ENCODE measurements around the gene TBC1D20. TPM values are rescaled to one million over a fixed set of nuclear protein-coding genes. Genes with fewer than 3 reads are reported as not detected.

Gene TBC1D20
- total RNA-seq, 1 donor = 64.8 TPM

DNA sequence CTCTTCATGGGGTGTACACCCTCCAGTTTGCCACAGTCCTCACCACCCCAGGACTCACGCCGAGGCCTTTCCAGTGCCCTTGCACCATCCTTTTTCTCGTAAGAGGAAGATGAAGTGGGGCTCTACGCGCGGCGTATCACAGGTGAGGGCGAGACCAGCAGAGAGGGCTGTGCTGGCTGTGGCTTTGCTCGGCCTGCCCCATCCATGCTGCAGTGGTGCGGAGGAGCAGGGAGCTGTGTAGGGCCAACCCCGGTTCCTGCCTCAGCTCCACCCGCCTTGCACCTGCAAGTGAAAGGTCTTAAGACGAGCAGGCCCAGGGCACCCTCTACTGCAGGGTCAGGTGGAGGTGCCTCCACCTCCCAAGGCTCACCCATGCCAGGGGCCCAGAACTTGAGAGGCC, 30.1 kb downstream of the TBC1D20 start:
- peak; percentile 62 for DNase-seq (ENCODE audit: insufficient read length, low spot score, missing footprints)
- peaks cover 3% of the 10 kb centered on the region for H4K20me1 ChIP-seq (ENCODE audit: insufficient read depth, low read length)
- TF ChIP-seq, protein P1, sequence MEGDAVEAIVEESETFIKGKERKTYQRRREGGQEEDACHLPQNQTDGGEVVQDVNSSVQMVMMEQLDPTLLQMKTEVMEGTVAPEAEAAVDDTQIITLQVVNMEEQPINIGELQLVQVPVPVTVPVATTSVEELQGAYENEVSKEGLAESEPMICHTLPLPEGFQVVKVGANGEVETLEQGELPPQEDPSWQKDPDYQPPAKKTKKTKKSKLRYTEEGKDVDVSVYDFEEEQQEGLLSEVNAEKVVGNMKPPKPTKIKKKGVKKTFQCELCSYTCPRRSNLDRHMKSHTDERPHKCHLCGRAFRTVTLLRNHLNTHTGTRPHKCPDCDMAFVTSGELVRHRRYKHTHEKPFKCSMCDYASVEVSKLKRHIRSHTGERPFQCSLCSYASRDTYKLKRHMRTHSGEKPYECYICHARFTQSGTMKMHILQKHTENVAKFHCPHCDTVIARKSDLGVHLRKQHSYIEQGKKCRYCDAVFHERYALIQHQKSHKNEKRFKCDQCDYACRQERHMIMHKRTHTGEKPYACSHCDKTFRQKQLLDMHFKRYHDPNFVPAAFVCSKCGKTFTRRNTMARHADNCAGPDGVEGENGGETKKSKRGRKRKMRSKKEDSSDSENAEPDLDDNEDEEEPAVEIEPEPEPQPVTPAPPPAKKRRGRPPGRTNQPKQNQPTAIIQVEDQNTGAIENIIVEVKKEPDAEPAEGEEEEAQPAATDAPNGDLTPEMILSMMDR (IDR thresholded peaks at IDR 0.05; ENCODE audit: extremely low read depth, low read depth, low read length) = no peak

DNA sequence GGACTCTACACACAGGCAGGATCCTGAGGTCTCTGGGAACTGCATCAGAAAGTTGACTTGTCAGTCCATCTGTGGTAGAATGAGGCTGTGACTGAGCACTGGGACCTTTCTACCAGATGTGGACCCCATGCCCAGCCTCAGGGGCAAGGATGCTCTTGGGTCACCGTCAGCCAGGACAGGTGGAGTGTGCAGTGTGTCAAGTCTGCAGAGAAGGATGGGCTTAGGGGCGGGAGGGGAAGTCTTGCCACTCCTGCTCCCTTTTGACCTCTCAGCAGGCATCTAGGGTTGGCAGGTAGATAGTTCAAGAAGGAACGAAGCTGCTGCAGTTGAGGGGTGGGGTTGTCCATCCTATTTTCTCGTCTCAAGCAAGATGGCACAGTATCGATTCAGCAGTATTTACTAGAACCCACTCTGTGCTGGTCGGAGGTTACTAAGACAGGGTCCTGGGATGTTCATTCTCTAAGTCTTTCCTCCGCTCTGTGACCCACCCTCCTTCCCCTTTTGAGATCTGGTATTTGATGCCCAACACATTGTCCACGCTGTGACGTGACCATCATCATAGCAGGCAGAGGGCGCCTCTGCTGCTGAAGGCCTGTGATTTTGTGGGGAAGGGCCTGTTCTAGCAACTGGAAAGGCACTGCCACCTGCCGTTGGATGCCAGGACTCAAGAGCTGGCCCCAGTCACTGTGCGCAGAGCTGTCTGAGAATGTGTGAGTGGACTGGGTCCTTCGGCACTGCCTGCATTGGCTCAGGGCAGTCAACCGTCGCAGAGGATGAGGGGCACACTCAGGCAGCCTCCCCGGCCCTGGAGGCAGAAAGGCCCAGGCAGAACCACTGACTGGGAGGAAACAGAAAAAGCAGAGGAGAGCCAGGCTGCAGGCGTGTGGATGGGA, 31.1 kb downstream of the TBC1D20 start:
- Histone ChIP-seq H4K20me1 (ENCODE audit: insufficient read depth, low read length) (no peaks in the 10 kb centered on the region), H3K27me3 (ENCODE audit: insufficient read depth, low read length) (no peaks in the 10 kb centered on the region), H3K4me2 (ENCODE audit: insufficient read depth, low read length) (no peak overlapping the region), H3K4me3 (ENCODE audit: insufficient read depth, low read length) (no peak overlapping the region), H3K9me3 (ENCODE audit: low read depth, low read length) (no peaks in the 10 kb centered on the region), H3K27ac (ENCODE audit: low read depth, low read length) (no peak overlapping the region), H3K4me1 (ENCODE audit: insufficient read depth, low read length) (peaks cover 4% of the 10 kb centered on the region), H3K79me2 (ENCODE audit: insufficient read depth, low read length) (no peaks in the 10 kb centered on the region), H2AFZ (ENCODE audit: low read length) (no peak overlapping the region), H3K36me3 (ENCODE audit: insufficient read depth, low read length) (peaks cover 53% of the 10 kb centered on the region)
- TF ChIP-seq, protein P1 (IDR thresholded peaks at IDR 0.05; ENCODE audit: extremely low read depth, low read depth, low read length) = peak; percentile 68
- peak; percentile 94 for DNase-seq (ENCODE audit: insufficient read length, low spot score, missing footprints)

More for the DNA sequence above, 30.1 kb downstream of the TBC1D20 start:
- H3K79me2 ChIP-seq (ENCODE audit: insufficient read depth, low read length) = no peaks in the 10 kb centered on the region
- peaks cover 56% of the 10 kb centered on the region for H3K36me3 ChIP-seq (ENCODE audit: insufficient read depth, low read length)
- peaks cover 4% of the 10 kb centered on the region for H3K4me1 ChIP-seq (ENCODE audit: insufficient read depth, low read length)
- H2AFZ ChIP-seq (ENCODE audit: low read length) = no peak overlapping the region
- no peak overlapping the region for H3K4me3 ChIP-seq (ENCODE audit: insufficient read depth, low read length)
- H3K27me3 ChIP-seq (ENCODE audit: insufficient read depth, low read length) = no peaks in the 10 kb centered on the region
- no peaks in the 10 kb centered on the region for H3K9me3 ChIP-seq (ENCODE audit: low read depth, low read length)
- no peak overlapping the region for H3K4me2 ChIP-seq (ENCODE audit: insufficient read depth, low read length)
- H3K27ac ChIP-seq (ENCODE audit: low read depth, low read length) = no peak overlapping the region

- H3K9me3 ChIP-seq (ENCODE audit: low read depth, low read length) = no peaks in the 10 kb centered on the region
- H3K4me2 ChIP-seq (ENCODE audit: insufficient read depth, low read length) = no peak overlapping the region
- DNase-seq (ENCODE audit: insufficient read length, low spot score, missing footprints) = peak; percentile 80
- H2AFZ ChIP-seq (ENCODE audit: low read length) = no peak overlapping the region
- H3K79me2 ChIP-seq (ENCODE audit: insufficient read depth, low read length) = no peaks in the 10 kb centered on the region
- peaks cover 48% of the 10 kb centered on the region for H3K36me3 ChIP-seq (ENCODE audit: insufficient read depth, low read length)
- TF ChIP-seq, protein P1 (IDR thresholded peaks at IDR 0.05; ENCODE audit: extremely low read depth, low read depth, low read length) = no peak
- H3K4me1 ChIP-seq (ENCODE audit: insufficient read depth, low read length) = peaks cover 4% of the 10 kb centered on the region
- H3K4me3 ChIP-seq (ENCODE audit: insufficient read depth, low read length) = no peak overlapping the region
- H4K20me1 ChIP-seq (ENCODE audit: insufficient read depth, low read length) = no peaks in the 10 kb centered on the region
- no peaks in the 10 kb centered on the region for H3K27me3 ChIP-seq (ENCODE audit: insufficient read depth, low read length)
- H3K27ac ChIP-seq (ENCODE audit: low read depth, low read length) = no peak overlapping the region
Observed at GRCh38 chr20:430091-430999, 32.0 kb downstream of the TBC1D20 start.
